H9 (cell line): ENCODE results near the gene ZNF225. TPM values are rescaled to one million over a fixed set of nuclear protein-coding genes. Genes with fewer than 3 reads are reported as not detected.

Source experiments
- DNase-seq: peaks from one replicate; pipeline ENCODE4 v3.0.0-alpha.2; 2017
- H2AFZ ChIP-seq: one replicate; pipeline ENCODE4 v1.6.1; 2013; ENCODE audit warnings: mild to moderate bottlenecking, low read length, control low read depth, moderate library complexity
- H2AK5ac ChIP-seq: 2 replicates; pipeline ENCODE4 v1.6.1; 2013; ENCODE audit warnings: low read length, control low read depth, mixed read lengths; ENCODE audit not compliant: insufficient read length
- H2BK120ac ChIP-seq: one replicate; pipeline ENCODE4 v1.6.1; 2013; ENCODE audit warnings: low read depth, mild to moderate bottlenecking, low read length, control low read depth, inconsistent platforms; ENCODE audit not compliant: poor library complexity, severe bottlenecking
- H2BK12ac ChIP-seq: 2 replicates; pipeline ENCODE4 v1.6.1; 2013; ENCODE audit warnings: low read length, control low read depth, mixed read lengths, low read depth; ENCODE audit not compliant: insufficient read length
- H2BK15ac ChIP-seq: 2 replicates; pipeline ENCODE4 v1.6.1; 2013; ENCODE audit warnings: low read depth, low read length, control low read depth
- H2BK20ac ChIP-seq: one replicate; pipeline ENCODE4 v1.6.1; 2013; ENCODE audit warnings: low read depth, mild to moderate bottlenecking, low read length, control low read depth, inconsistent platforms; ENCODE audit not compliant: poor library complexity, severe bottlenecking
- H2BK5ac ChIP-seq: 2 replicates; pipeline ENCODE4 v1.6.1; 2013; ENCODE audit warnings: low read length, control low read depth, mixed read lengths; ENCODE audit not compliant: insufficient read length
- H3K14ac ChIP-seq: 2 replicates; pipeline ENCODE4 v1.6.1; 2013; ENCODE audit warnings: low read length, control low read depth; ENCODE audit not compliant: insufficient read depth
- H3K18ac ChIP-seq: 2 replicates; pipeline ENCODE4 v1.6.1; 2013; ENCODE audit warnings: low read depth, mild to moderate bottlenecking, mixed read lengths, low read length, control low read depth; ENCODE audit not compliant: insufficient read length
- H3K23ac ChIP-seq: 2 replicates; pipeline ENCODE4 v1.6.1; 2013; ENCODE audit warnings: low read length, control low read depth, mixed read lengths, low read depth; ENCODE audit not compliant: insufficient read length
- H3K23me2 ChIP-seq: 2 replicates; pipeline ENCODE4 v1.6.1; 2013; ENCODE audit warnings: low read depth, mild to moderate bottlenecking, mixed read lengths, low read length, control low read depth; ENCODE audit not compliant: insufficient read length, poor library complexity, severe bottlenecking
- H3K27ac ChIP-seq: 2 replicates; pipeline ENCODE4 v1.5.1; 2013; ENCODE audit warnings: low read length, control low read depth, mixed read lengths, low read depth; ENCODE audit not compliant: insufficient read length
- H3K27me3 ChIP-seq: 2 replicates; pipeline ENCODE4 v1.6.1; 2013; ENCODE audit warnings: low read length, control low read depth, inconsistent platforms; ENCODE audit not compliant: insufficient read depth
- H3K4ac ChIP-seq: 2 replicates; pipeline ENCODE4 v1.6.1; 2013; ENCODE audit warnings: low read depth, mild to moderate bottlenecking, control low read depth, inconsistent platforms, low read length, moderate library complexity
- H3K4me1 ChIP-seq: 2 replicates; pipeline ENCODE4 v1.6.1; 2013; ENCODE audit warnings: low read length, control low read depth, inconsistent platforms; ENCODE audit not compliant: insufficient read depth
- H3K4me2 ChIP-seq: 2 replicates; pipeline ENCODE4 v1.6.1; 2013; ENCODE audit warnings: low read length, control low read depth, mixed read lengths; ENCODE audit not compliant: insufficient read length, insufficient read depth
- H3K56ac ChIP-seq: 2 replicates; pipeline ENCODE4 v1.6.1; 2013; ENCODE audit warnings: low read depth, mild to moderate bottlenecking, mixed read lengths, low read length, control low read depth; ENCODE audit not compliant: insufficient read length
- H3K79me1 ChIP-seq: 2 replicates; pipeline ENCODE4 v1.6.1; 2013; ENCODE audit warnings: low read depth, mild to moderate bottlenecking, moderate library complexity, low read length, control low read depth, inconsistent platforms; ENCODE audit not compliant: insufficient read depth, poor library complexity, severe bottlenecking
- H3K79me2 ChIP-seq: 2 replicates; pipeline ENCODE4 v1.6.1; 2013; ENCODE audit warnings: low read length, control low read depth, inconsistent platforms; ENCODE audit not compliant: insufficient read depth
- H3K9ac ChIP-seq: 2 replicates; pipeline ENCODE4 v1.6.1; 2013; ENCODE audit warnings: low read length, control low read depth, mixed read lengths; ENCODE audit not compliant: insufficient read length; ENCODE audit errors: extremely low read depth
- H3K9me3 ChIP-seq: one replicate; pipeline ENCODE4 v1.6.1; 2013; ENCODE audit warnings: low read depth, low read length, inconsistent platforms; ENCODE audit not compliant: control insufficient read depth
- H3T11ph ChIP-seq: one replicate; pipeline ENCODE4 v1.6.1; 2013; ENCODE audit warnings: mild to moderate bottlenecking, low read length, control low read depth, inconsistent platforms
- H4K20me1 ChIP-seq: one replicate; pipeline ENCODE4 v1.6.1; 2013; ENCODE audit not compliant: control insufficient read depth, insufficient read length, insufficient read depth
- H4K5ac ChIP-seq: 2 replicates; pipeline ENCODE4 v1.6.1; 2013; ENCODE audit warnings: low read depth, mild to moderate bottlenecking, mixed read lengths, low read length, control low read depth; ENCODE audit not compliant: insufficient read length
- H4K8ac ChIP-seq: replicated peaks from 2 replicates; pipeline ENCODE4 v1.6.1; 2013; ENCODE audit warnings: low read length, control low read depth, mixed read lengths, low read depth; ENCODE audit not compliant: insufficient read length
- H4K91ac ChIP-seq: 2 replicates; pipeline ENCODE4 v1.6.1; 2013; ENCODE audit warnings: low read depth, mild to moderate bottlenecking, moderate library complexity, mixed read lengths, low read length, control low read depth; ENCODE audit not compliant: insufficient read length
- H3K27ac Mint-ChIP-seq, 3 experiments: 2 replicates in 2 of 3; 3 replicates in 1 of 3; pipeline ENCODE4 v1.8.0; 2020 to 2021; ENCODE audit warnings: mixed read lengths in 3 of 3, mild to moderate bottlenecking in 1 of 3, moderate library complexity in 1 of 3
- H3K27me3 Mint-ChIP-seq: 2 replicates; pipeline ENCODE4 v1.8.0; 2021; ENCODE audit warnings: low read depth, mild to moderate bottlenecking, moderate library complexity, mixed read lengths
- H3K36me3 Mint-ChIP-seq, 3 experiments: 2 replicates in 2 of 3; 3 replicates in 1 of 3; pipeline ENCODE4 v1.8.0; 2020 to 2021; ENCODE audit warnings: low read depth in 3 of 3, mixed read lengths in 3 of 3; ENCODE audit not compliant: insufficient read depth in 1 of 3
- H3K4me1 Mint-ChIP-seq, 2 experiments: 2 replicates each; pipeline ENCODE4 v1.8.0; 2020; ENCODE audit warnings: mixed read lengths in 2 of 2
- H3K4me3 Mint-ChIP-seq, 2 experiments: 2 replicates in 1 of 2; 3 replicates in 1 of 2; pipeline ENCODE4 v1.8.0; 2020 to 2021; ENCODE audit warnings: mild to moderate bottlenecking in 2 of 2, mixed read lengths in 2 of 2, moderate library complexity in 1 of 2
- H3K9me3 Mint-ChIP-seq, 2 experiments: 2 replicates in 1 of 2; 3 replicates in 1 of 2; pipeline ENCODE4 v1.8.0; 2020; ENCODE audit warnings: mild to moderate bottlenecking in 2 of 2, mixed read lengths in 2 of 2, moderate library complexity in 1 of 2
- WGBS: extraction: QIAGEN DNeasy Blood & Tissue Kit; methylation state at CpG from one replicate; pipeline ENCODE4 v1.1.7; 2013; ENCODE audit warnings: missing lambda C conversion rate, low lambda C conversion rate, mixed read lengths; ENCODE audit not compliant: insufficient read length; ENCODE audit errors: extremely low coverage; 5-methylcytosine and 5-hydroxymethylcytosine counted together
- total RNA-seq: library from RNA; stranded (reverse); gene quantifications from 2 replicates; pipeline ENCODE4 v1.2.1, GENCODE V29; 2021
- TF ChIP-seq, protein P1 (sequence below): fragments of 200-600 bp; sonication (generic); conservative IDR thresholded peaks from 3 replicates; pipeline ENCODE4 v1.8.0; 2021; ENCODE audit warnings: antibody characterized with exemption, mild to moderate bottlenecking

ZNF225 gene
- total RNA-seq, 1 experiment from 2014 or later: 3.9 TPM

DNA sequence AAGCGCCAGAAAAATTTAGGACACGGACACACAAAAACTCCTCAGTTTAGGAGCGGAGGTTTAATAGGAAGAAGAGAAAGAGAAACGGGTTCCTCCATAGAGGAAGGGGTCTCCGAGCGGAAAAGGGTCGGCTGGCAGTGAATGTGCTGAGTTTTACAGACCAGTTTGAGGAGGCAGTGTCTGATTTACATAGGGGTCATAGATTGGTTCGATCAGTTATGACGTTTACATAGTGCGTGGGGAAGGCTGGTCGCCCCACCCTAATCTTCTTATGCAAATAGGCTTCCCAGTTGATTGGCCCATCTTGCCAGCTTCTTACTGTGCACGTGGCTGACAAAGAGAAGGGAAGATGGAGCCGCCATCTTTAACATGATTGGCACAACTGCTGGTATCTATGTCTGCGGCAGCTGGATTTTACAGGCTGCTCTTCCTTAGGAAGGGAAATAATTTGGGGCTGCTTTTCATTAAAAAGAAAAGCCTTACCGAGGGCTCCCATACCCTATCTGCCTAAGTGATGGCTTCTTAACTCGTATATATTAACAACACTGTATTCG lies 1.2 kb upstream of the ZNF225 start:
- Histone ChIP-seq H3K4me2 (peak overlapping the region; percentile 37), H3K79me1 (peaks cover 2% of the 10 kb centered on the region), H2AK5ac (no peak overlapping the region), H3K4me1 (no peaks in the 10 kb centered on the region), H2BK5ac (no peak overlapping the region), H2BK12ac (no peak overlapping the region), H3K18ac (peak overlapping the region; percentile 32), H3K4ac (no peak overlapping the region; the same call in 1 of the 2 replicates), H3K14ac (peak overlapping the region; percentile 59; the same call in 1 of the 2 replicates), H3K27ac (no peak overlapping the region), H4K5ac (no peak overlapping the region), H4K8ac (no peak overlapping the region), H3K56ac (no peak overlapping the region), H4K20me1 (no peaks in the 10 kb centered on the region), H3K23me2 (no peaks in the 10 kb centered on the region), H2BK15ac (no peak overlapping the region), H2BK120ac (peak overlapping the region; percentile 10), H3K23ac (no peak overlapping the region), H2AFZ (no peak overlapping the region), H4K91ac (no peak overlapping the region), H3K27me3 (no peaks in the 10 kb centered on the region), H3K9ac (peak overlapping the region; percentile 84), H3T11ph (no peak overlapping the region), H2BK20ac (no peak overlapping the region), H3K9me3 (peaks cover 16% of the 10 kb centered on the region), H3K79me2 (no peaks in the 10 kb centered on the region)
- Mint-ChIP-seq H3K27ac (peak overlapping the region; percentile 9 to 98 (median 71); a peak in 3 of 7 replicates), H3K4me1 (peaks cover 5 to 14% of the 10 kb centered on the region in 2 experiments), H3K27me3 (peaks cover 3% of the 10 kb centered on the region; the same call in 1 of the 2 replicates), H3K4me3 (peak overlapping the region; percentile 94 to 98), H3K9me3 (peaks cover 40 to 45% of the 10 kb centered on the region in 2 experiments), H3K36me3 (peaks cover 31 to 51% (median 50%) of the 10 kb centered on the region in 3 experiments)
- peak; percentile 94 for DNase-seq
- WGBS: no CpG with 5 or more reads among the region's 17 CpGs
- TF ChIP-seq, protein P1, sequence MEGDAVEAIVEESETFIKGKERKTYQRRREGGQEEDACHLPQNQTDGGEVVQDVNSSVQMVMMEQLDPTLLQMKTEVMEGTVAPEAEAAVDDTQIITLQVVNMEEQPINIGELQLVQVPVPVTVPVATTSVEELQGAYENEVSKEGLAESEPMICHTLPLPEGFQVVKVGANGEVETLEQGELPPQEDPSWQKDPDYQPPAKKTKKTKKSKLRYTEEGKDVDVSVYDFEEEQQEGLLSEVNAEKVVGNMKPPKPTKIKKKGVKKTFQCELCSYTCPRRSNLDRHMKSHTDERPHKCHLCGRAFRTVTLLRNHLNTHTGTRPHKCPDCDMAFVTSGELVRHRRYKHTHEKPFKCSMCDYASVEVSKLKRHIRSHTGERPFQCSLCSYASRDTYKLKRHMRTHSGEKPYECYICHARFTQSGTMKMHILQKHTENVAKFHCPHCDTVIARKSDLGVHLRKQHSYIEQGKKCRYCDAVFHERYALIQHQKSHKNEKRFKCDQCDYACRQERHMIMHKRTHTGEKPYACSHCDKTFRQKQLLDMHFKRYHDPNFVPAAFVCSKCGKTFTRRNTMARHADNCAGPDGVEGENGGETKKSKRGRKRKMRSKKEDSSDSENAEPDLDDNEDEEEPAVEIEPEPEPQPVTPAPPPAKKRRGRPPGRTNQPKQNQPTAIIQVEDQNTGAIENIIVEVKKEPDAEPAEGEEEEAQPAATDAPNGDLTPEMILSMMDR: no peak
